Esophagus squamous epithelium (tissue), 5 donors: ENCODE data around the gene IDUA. TPM values are rescaled to one million over a fixed set of nuclear protein-coding genes. Genes with fewer than 3 reads are reported as not detected.

Experiments used
- DNase-seq: peaks from one replicate; lab custom pipeline; 2025; lab: John Stamatoyannopoulos, UW
- H3K27ac ChIP-seq, 4 donors: fragments of 200-600 bp; sonication (generic); one replicate each; pipeline ENCODE4 v1.5.1; 2016 to 2019; ENCODE audit warnings: mild to moderate bottlenecking in 1 of 4
- H3K27me3 ChIP-seq, 4 donors: fragments of 200-600 bp; sonication (generic); 1 replicate in 3 of 4; 2 replicates in 1 of 4; pipeline versions ENCODE4 v1.5.1 to v1.6.0; 2017 to 2021; ENCODE audit warnings: antibody characterized with exemption in 1 of 4
- H3K36me3 ChIP-seq, 3 donors: fragments of 200-600 bp; sonication (generic); one replicate each; pipeline ENCODE4 v1.5.1; 2016 to 2019
- H3K4me1 ChIP-seq, 3 donors: fragments of 200-600 bp; sonication (generic); one replicate each; pipeline ENCODE4 v1.5.1; 2017 to 2019
- H3K4me3 ChIP-seq, 4 donors: fragments of 200-600 bp; sonication (generic); 1 replicate in 3 of 4; 2 replicates in 1 of 4; pipeline ENCODE4 v1.5.1; 2016 to 2019; ENCODE audit warnings: mild to moderate bottlenecking in 2 of 4, moderate library complexity in 1 of 4
- H3K9me3 ChIP-seq, 3 donors: fragments of 200-600 bp; sonication (generic); one replicate each; pipeline ENCODE4 v1.5.1; 2016 to 2019
- CTCF ChIP-seq, 6 experiments: fragments of 450-650 bp in 4 of 6; fragments of 200-600 bp in 2 of 6; sonication (generic) in 2 of 6; IDR thresholded peaks; one replicate each; pipeline ENCODE4 v1.5.1; 2016 to 2019; ENCODE audit warnings: antibody characterized with exemption in 6 of 6, mild to moderate bottlenecking in 4 of 6, moderate library complexity in 4 of 6
- POLR2A ChIP-seq, 4 donors: fragments of 450-650 bp; IDR thresholded peaks; one replicate each; pipeline ENCODE4 v1.6.1; 2017; ENCODE audit warnings: antibody characterized with exemption in 4 of 4, mild to moderate bottlenecking in 4 of 4, moderate library complexity in 3 of 4
- WGBS, 2 donors: methylation state at CpG; one replicate each; pipeline ENCODE4 v1.1.5; 2018; 5-methylcytosine and 5-hydroxymethylcytosine counted together
- intact Hi-C: fragments of 100-400 bp; cut with DNase I; formaldehyde crosslinking; loops from one replicate; pipeline ENCODE4 v1.15.0; 2022
- total RNA-seq, 4 donors: library from RNA; depleted of rRNA; stranded (reverse); fragments of >200 nt; gene quantifications; one replicate each; pipeline ENCODE4 v1.1.0, GENCODE V29; 2016
- donor health status: DM: yes; HTN: yes; CAD: no.

Gene IDUA
- total RNA-seq, 4 donors from 2014 or later, result 4.3 to 20.5 (median 14.1) TPM

GRCh38 chr4:1008840-1009541 is 22.1 kb downstream of the IDUA start:
- WGBS, 2 donors, result 3 to 5% methylated on average over 12 to 15 of the region's 36 CpGs
- peak overlapping the region; percentile 36 to 61 (median 50) for H3K27ac ChIP-seq

GRCh38 chr4:1009542-1010394 is 22.9 kb downstream of the IDUA start:
- peak overlapping the region; percentile 77 to 92 (median 90) for H3K27ac ChIP-seq
- H3K4me1 ChIP-seq, result peaks cover 22 to 42% (median 29%) of the 10 kb centered on the region in 3 donors
- no CpG with 5 or more reads among the region's 109 CpGs for WGBS, 2 donors
- DNase-seq, result peak; percentile 28
- H3K4me3 ChIP-seq, result peak overlapping the region; percentile 52 to 84 (median 64)
- peaks cover 0 to 3% (median 0%) of the 10 kb centered on the region in 3 donors for H3K9me3 ChIP-seq
- H3K27me3 ChIP-seq, result peaks cover 0 to 44% (median 7%) of the 10 kb centered on the region in 4 donors
- TF ChIP-seq POLR2A (IDR thresholded peaks at IDR 0.05), result peak in 1 of 4 donors; percentile 58
- peak in 2 of 6 experiments; percentile 19 to 33 for TF ChIP-seq CTCF (IDR thresholded peaks at IDR 0.05)
- no peaks in the 10 kb centered on the region for H3K36me3 ChIP-seq
- intact Hi-C loops, result no loop called here

More at GRCh38 chr4:1008840-1009541, 22.1 kb downstream of the IDUA start:
- Histone ChIP-seq H3K36me3 (no peaks in the 10 kb centered on the region), H3K4me3 (peak overlapping the region; percentile 46 to 84 (median 64)), H3K27me3 (peaks cover under 1 to 52% (median 9%) of the 10 kb centered on the region in 4 donors), H3K9me3 (peaks cover 0 to 3% (median 0%) of the 10 kb centered on the region in 3 donors), H3K4me1 (peaks cover 22 to 42% (median 29%) of the 10 kb centered on the region in 3 donors)
- intact Hi-C loops, result no loop called here
- DNase-seq, result no peak
- TF ChIP-seq POLR2A (IDR thresholded peaks at IDR 0.05), result no peak
- peak in 1 of 6 experiments; percentile 16 for TF ChIP-seq CTCF (IDR thresholded peaks at IDR 0.05)

- Histone ChIP-seq H3K36me3 (no peaks in the 10 kb centered on the region), H3K9me3 (peaks cover 0 to 3% (median 0%) of the 10 kb centered on the region in 3 donors), H3K27me3 (peaks cover 0 to 37% (median 7%) of the 10 kb centered on the region in 4 donors), H3K27ac (peak overlapping the region; percentile 77 to 92 (median 90)), H3K4me1 (peaks cover 22 to 42% (median 29%) of the 10 kb centered on the region in 3 donors), H3K4me3 (peak overlapping the region; percentile 52 to 84 (median 61))
- intact Hi-C loops, result no loop called here
- WGBS, 2 donors, result 0 to 1% methylated on average over 5 to 13 of the region's 36 CpGs
- peak in 1 of 4 donors; percentile 26 for TF ChIP-seq POLR2A (IDR thresholded peaks at IDR 0.05)
- TF ChIP-seq CTCF (IDR thresholded peaks at IDR 0.05), result no peak
- peak; percentile 24 for DNase-seq
Observed at GRCh38 chr4:1010395-1011021, 23.7 kb downstream of the IDUA start.

- Histone ChIP-seq H3K4me1 (peaks cover 22 to 42% (median 29%) of the 10 kb centered on the region in 3 donors), H3K27me3 (peaks cover 0 to 31% (median 7%) of the 10 kb centered on the region in 4 donors), H3K9me3 (peaks cover 0 to 3% (median 0%) of the 10 kb centered on the region in 3 donors), H3K4me3 (peak within 1 kb of the TSS; percentile 52 to 84 (median 61)), H3K36me3 (no peaks in the 10 kb centered on the region), H3K27ac (peak within 1 kb of the TSS; percentile 77 to 92 (median 90))
- intact Hi-C loops, result no loop called here
- WGBS, 2 donors, result 5% methylated on average over 4 of the region's 89 CpGs; no CpG with 5 or more reads in 1 of the 2 donors
- DNase-seq, result peak; percentile 49
- TF ChIP-seq CTCF (IDR thresholded peaks at IDR 0.05) (no peak), POLR2A (IDR thresholded peaks at IDR 0.05) (no peak)
Observed at GRCh38 chr4:1011022-1011665, 24.3 kb downstream of the IDUA start, which contains the start of gene FGFRL1. Gene FGFRL1, plus strand, starts transcription at chr4:1011626. Its CDS starts 860 bp downstream, at chr4:1012486.
